Endothelial cell of umbilical vein (primary cell): Measurements from ENCODE around the gene SLC39A11.

Source experiments
- CTCF ChIP-seq, 2 donors: IDR thresholded peaks; 1 replicate in 1 of 2; 2 replicates in 1 of 2; pipeline ENCODE4 v1.5.1; 2011; ENCODE audit warnings: low read length in 2 of 2, mild to moderate bottlenecking in 2 of 2, moderate library complexity in 2 of 2, control low read depth in 1 of 2, inconsistent platforms in 1 of 2, low read depth in 1 of 2; ENCODE audit not compliant: insufficient read depth in 1 of 2; ENCODE audit errors: extremely low read depth in 1 of 2
- POLR2AphosphoS5 ChIP-seq: IDR thresholded peaks from 2 replicates; pipeline ENCODE4 v1.6.1; 2012; ENCODE audit warnings: low read depth, mild to moderate bottlenecking, control low read depth, low read length, moderate library complexity; ENCODE audit not compliant: insufficient read depth

DNA sequence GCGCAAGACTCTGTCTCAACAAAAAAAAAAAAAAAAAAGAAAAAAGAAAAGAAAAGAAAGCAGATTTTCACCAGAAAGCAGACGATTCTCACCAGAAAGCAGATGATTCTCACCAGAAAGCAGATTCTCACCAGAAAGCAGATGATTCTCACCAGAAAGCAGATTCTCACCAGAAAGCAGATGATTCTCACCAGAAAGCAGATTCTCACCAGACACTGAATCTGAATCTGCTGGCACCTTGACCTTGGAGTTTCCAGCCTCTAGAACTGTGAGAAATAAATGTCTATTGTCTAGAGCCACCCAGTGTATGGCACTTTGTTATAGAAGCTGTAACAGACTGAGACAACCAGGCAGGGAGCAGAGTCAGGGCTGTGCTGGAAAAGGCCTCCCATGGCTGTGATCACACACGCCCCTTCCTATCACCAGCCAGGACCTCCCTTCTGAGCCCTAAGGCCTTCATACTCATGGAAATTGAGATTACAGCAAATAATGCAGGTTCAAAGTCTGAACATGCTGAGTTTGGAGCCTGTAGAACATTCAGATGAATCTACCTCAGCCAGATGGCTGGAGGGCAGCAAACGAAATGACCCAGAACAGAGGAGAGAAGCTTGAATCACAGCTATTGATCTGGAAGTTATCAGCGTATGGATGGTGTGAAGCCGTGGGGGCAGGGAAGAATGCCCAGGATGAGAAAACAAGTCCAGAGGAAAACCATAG is 309.3 kb downstream of the SLC39A11 start:
- TF ChIP-seq CTCF (IDR thresholded peaks at IDR 0.05; ENCODE audit: extremely low read depth in 1 of 2, insufficient read depth in 1 of 2, low read depth in 1 of 2, low read length in 2 of 2) (no peak), POLR2AphosphoS5 (no peak)
